ENCODE measurements around the gene IFNA1.

DNA sequence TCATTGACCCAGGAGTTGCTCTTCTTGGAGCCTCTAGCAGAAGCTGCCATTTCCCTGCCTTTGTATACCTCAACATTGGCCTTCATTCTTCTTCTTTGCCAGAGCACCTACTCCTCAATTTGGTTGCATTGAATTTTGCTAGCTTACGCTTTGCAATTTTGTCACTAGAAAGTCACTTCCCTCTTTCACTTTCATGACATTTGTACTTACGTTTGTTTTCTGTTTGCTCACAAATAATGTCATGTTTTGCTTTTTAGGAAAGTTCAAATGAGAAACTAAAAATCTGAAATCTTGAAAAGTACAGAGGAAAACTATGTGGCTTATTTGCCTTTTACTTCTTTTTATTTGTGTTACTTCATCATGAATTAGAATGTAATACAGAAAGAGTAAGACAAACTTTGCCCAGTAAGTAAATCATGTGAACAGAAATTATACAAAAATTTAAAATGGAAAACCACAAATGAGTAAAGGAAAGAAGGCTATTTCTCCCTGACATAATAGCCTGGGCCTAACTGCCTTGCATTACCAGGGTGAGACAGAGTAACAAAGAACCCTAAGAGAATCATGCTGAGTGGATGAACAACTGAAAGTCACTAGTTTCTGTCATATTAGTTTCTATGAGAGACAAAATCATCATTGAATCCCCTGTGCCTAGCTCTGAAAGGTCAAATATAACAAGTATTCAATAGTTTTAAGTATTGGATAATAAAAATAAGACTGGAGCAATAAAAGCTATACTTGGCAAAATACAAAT is 7.4 kb upstream of the IFNA1 start:
- TF ChIP-seq, protein P1, sequence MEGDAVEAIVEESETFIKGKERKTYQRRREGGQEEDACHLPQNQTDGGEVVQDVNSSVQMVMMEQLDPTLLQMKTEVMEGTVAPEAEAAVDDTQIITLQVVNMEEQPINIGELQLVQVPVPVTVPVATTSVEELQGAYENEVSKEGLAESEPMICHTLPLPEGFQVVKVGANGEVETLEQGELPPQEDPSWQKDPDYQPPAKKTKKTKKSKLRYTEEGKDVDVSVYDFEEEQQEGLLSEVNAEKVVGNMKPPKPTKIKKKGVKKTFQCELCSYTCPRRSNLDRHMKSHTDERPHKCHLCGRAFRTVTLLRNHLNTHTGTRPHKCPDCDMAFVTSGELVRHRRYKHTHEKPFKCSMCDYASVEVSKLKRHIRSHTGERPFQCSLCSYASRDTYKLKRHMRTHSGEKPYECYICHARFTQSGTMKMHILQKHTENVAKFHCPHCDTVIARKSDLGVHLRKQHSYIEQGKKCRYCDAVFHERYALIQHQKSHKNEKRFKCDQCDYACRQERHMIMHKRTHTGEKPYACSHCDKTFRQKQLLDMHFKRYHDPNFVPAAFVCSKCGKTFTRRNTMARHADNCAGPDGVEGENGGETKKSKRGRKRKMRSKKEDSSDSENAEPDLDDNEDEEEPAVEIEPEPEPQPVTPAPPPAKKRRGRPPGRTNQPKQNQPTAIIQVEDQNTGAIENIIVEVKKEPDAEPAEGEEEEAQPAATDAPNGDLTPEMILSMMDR (conservative IDR thresholded peaks at IDR 0.05 in 1 of 2, IDR thresholded peaks at IDR 0.05 in 1 of 2; ENCODE audit: low read depth in 1 of 2, low read length in 2 of 2), result no peak
- TF ChIP-seq EZH2 (IDR thresholded peaks at IDR 0.05; ENCODE audit: low read length, missing control alignments), result no peak

Measured in fibroblast of lung (primary cell).